Naive thymus-derived CD8-positive, alpha-beta T cell (primary cell): ENCODE measurements around the gene SPSB1. TPM values are rescaled to one million over a fixed set of nuclear protein-coding genes. Genes with fewer than 3 reads are reported as not detected.

Source experiments
- ATAC-seq, 2 donors: fragments of 150-1000 bp; cut with Tn5 transposase in 1 of 2; sonication (Bioruptor Pico), chemical (Tn5 transposase) in 1 of 2; 1 replicate in 1 of 2; 2 replicates in 1 of 2; pipeline ENCODE4 v1.10.0; 2021; ENCODE audit warnings: mild to moderate bottlenecking in 2 of 2, moderate library complexity in 2 of 2
- POLR2A ChIA-PET: fragments of 350-600 bp; sonication (Branson Sonifier 250); formaldehyde crosslinking; loops from one replicate; lab custom pipeline; 2021; ENCODE audit warnings: antibody characterized with exemption; lab: Charles Lee
- DNase-seq, 10 donors: peaks; one replicate each; pipeline versions ENCODE4 v3.0.0 to v3.0.0-alpha.2; 2020 to 2022
- H3K27ac Mint-ChIP-seq, 10 donors: one replicate each; pipeline ENCODE4 v1.8.0; 2020 to 2022; ENCODE audit warnings: mild to moderate bottlenecking in 10 of 10, mixed read lengths in 10 of 10, moderate library complexity in 4 of 10, inconsistent platforms in 1 of 10
- H3K27me3 Mint-ChIP-seq, 5 donors: one replicate each; pipeline ENCODE4 v1.8.0; 2021 to 2022; ENCODE audit warnings: mixed read lengths in 5 of 5
- H3K36me3 Mint-ChIP-seq, 3 donors: one replicate each; pipeline ENCODE4 v1.8.0; 2020 to 2022; ENCODE audit warnings: mixed read lengths in 3 of 3, mild to moderate bottlenecking in 2 of 3, inconsistent platforms in 1 of 3
- H3K4me1 Mint-ChIP-seq, 4 donors: one replicate each; pipeline ENCODE4 v1.8.0; 2021 to 2022; ENCODE audit warnings: mixed read lengths in 4 of 4
- H3K4me3 Mint-ChIP-seq, 10 donors: one replicate each; pipeline ENCODE4 v1.8.0; 2020 to 2022; ENCODE audit warnings: mild to moderate bottlenecking in 10 of 10, mixed read lengths in 10 of 10, moderate library complexity in 6 of 10, inconsistent platforms in 1 of 10
- H3K9me3 Mint-ChIP-seq, 9 donors: one replicate each; pipeline ENCODE4 v1.8.0; 2020 to 2022; ENCODE audit warnings: mixed read lengths in 9 of 9, mild to moderate bottlenecking in 3 of 9, inconsistent platforms in 1 of 9, moderate library complexity in 1 of 9
- polyA plus RNA-seq, 3 donors: library from polyadenylated mRNA; unstranded; fragments of 300-500 nt; fragmentation: Illumina TruSeq; gene quantifications; one replicate each; pipeline ENCODE4 v1.2.3, GENCODE V29; 2021
- total RNA-seq, 8 experiments: library from RNA in 2 of 8; stranded (reverse) in 2 of 8; gene quantifications; one replicate each; pipeline ENCODE4 v1.2.3 and lab custom pipeline; 2021 to 2026

SPSB1 gene
- total and polyA plus RNA-seq, 5 experiments from 2014 or later = 0.44 to 1.7 (median 1.5) TPM

- peaks cover 15 to 59% (median 50%) of the 10 kb centered on the region in 4 donors for H3K4me1 Mint-ChIP-seq
- no peak for DNase-seq
- H3K27me3 Mint-ChIP-seq = peaks cover 0 to 4% (median 3%) of the 10 kb centered on the region in 5 donors
- H3K4me3 Mint-ChIP-seq = peak overlapping the region in 1 of 10 donors; percentile 14
- peaks cover 0 to 16% (median 3%) of the 10 kb centered on the region in 9 donors for H3K9me3 Mint-ChIP-seq
- H3K27ac Mint-ChIP-seq = peak overlapping the region in 4 of 10 donors; percentile 8 to 72 (median 36)
- ATAC-seq = no peak
- POLR2A ChIA-PET = no interaction called here
- H3K36me3 Mint-ChIP-seq = no peaks in the 10 kb centered on the region
Measured at GRCh38 chr1:9282696-9282955, 10.1 kb upstream of the SPSB1 start.

- Mint-ChIP-seq H3K27ac (peak overlapping the region in 4 of 10 donors; percentile 19 to 78 (median 40)), H3K4me1 (peaks cover 11 to 55% (median 45%) of the 10 kb centered on the region in 4 donors), H3K9me3 (peaks cover 0 to 22% (median 7%) of the 10 kb centered on the region in 9 donors), H3K27me3 (peaks cover 0 to 4% (median 2%) of the 10 kb centered on the region in 5 donors), H3K36me3 (peaks cover 0 to 4% (median 2%) of the 10 kb centered on the region in 3 donors), H3K4me3 (peak overlapping the region in 6 of 10 donors; percentile 26 to 49 (median 41))
- peak in 2 of 10 donors; percentile 43 to 44 for DNase-seq
- peak in 1 of 2 donors; percentile 59 for ATAC-seq
- POLR2A ChIA-PET = no interaction called here
Measured at GRCh38 chr1:9284061-9284460, 8.6 kb upstream of the SPSB1 start.

- no peak for ATAC-seq
- Mint-ChIP-seq H3K4me1 (peaks cover 2 to 41% (median 28%) of the 10 kb centered on the region in 4 donors), H3K36me3 (peaks cover 0 to 5% (median 2%) of the 10 kb centered on the region in 3 donors), H3K27ac (peak overlapping the region in 1 of 10 donors; percentile 70), H3K9me3 (peaks cover 0 to 22% (median 7%) of the 10 kb centered on the region in 9 donors), H3K4me3 (no peak overlapping the region), H3K27me3 (peaks cover 0 to 2% (median 0%) of the 10 kb centered on the region in 5 donors)
- DNase-seq = no peak
- POLR2A ChIA-PET = no interaction called here
Measured at GRCh38 chr1:9286556-9286955, 6.1 kb upstream of the SPSB1 start.

GRCh38 chr1:9289090-9289534 lies 3.6 kb upstream of the SPSB1 start:
- DNase-seq (peak; percentile 66 to 91 (median 81)), ATAC-seq (peak in 1 of 2 donors; percentile 24)
- Mint-ChIP-seq H3K27me3 (no peaks in the 10 kb centered on the region), H3K4me3 (no peak overlapping the region), H3K27ac (peak overlapping the region in 1 of 10 donors; percentile 69), H3K36me3 (peaks cover 0 to 5% (median 2%) of the 10 kb centered on the region in 3 donors), H3K4me1 (peaks cover 2 to 28% (median 12%) of the 10 kb centered on the region in 4 donors), H3K9me3 (peaks cover 0 to 19% (median 7%) of the 10 kb centered on the region in 9 donors)
- POLR2A ChIA-PET = interaction anchor here (0.6 to 1.7 kb wide), 4 partner anchors 167 to 1309 kb away, joined by 3 to 7 read pairs (median 4); no protein-coding TSS in a partner anchor

- H3K36me3 Mint-ChIP-seq = peaks cover 0 to 5% (median 2%) of the 10 kb centered on the region in 3 donors
- H3K9me3 Mint-ChIP-seq = peaks cover 0 to 15% (median 5%) of the 10 kb centered on the region in 9 donors
- POLR2A ChIA-PET = interaction anchor here (0.6 to 1.7 kb wide), 3 partner anchors 166 to 577 kb away, joined by 4 to 7 read pairs (median 5); no protein-coding TSS in a partner anchor
- H3K27me3 Mint-ChIP-seq = no peaks in the 10 kb centered on the region
- H3K27ac Mint-ChIP-seq = peak overlapping the region in 3 of 10 donors; percentile 7 to 62 (median 8)
- H3K4me1 Mint-ChIP-seq = peaks cover 0 to 20% (median 6%) of the 10 kb centered on the region in 4 donors
- no peak for DNase-seq
- ATAC-seq = no peak
- peak overlapping the region in 2 of 10 donors; percentile 14 to 15 for H3K4me3 Mint-ChIP-seq
Measured at GRCh38 chr1:9289711-9290485, 2.8 kb upstream of the SPSB1 start.

GRCh38 chr1:9291914-9292360 lies 757 bp upstream of the SPSB1 start:
- peaks cover 0 to 2% (median 0%) of the 10 kb centered on the region in 5 donors for H3K27me3 Mint-ChIP-seq
- H3K9me3 Mint-ChIP-seq = peaks cover 0 to 8% (median 4%) of the 10 kb centered on the region in 9 donors
- DNase-seq = no peak
- ATAC-seq = no peak
- H3K36me3 Mint-ChIP-seq = peaks cover 0 to 5% (median 2%) of the 10 kb centered on the region in 3 donors
- peaks cover 0 to 11% (median 8%) of the 10 kb centered on the region in 4 donors for H3K4me1 Mint-ChIP-seq
- peak overlapping the region in 3 of 10 donors; percentile 54 to 79 (median 60) for H3K27ac Mint-ChIP-seq
- peak overlapping the region; percentile 60 to 86 (median 68) for H3K4me3 Mint-ChIP-seq
- POLR2A ChIA-PET = interaction anchor here (0.8 to 1.0 kb wide), 2 partner anchors 168 to 204 kb away, joined by 3 read pairs; no protein-coding TSS in a partner anchor

- Mint-ChIP-seq H3K27ac (no peak overlapping the region), H3K4me1 (peaks cover 0 to 11% (median 8%) of the 10 kb centered on the region in 4 donors), H3K4me3 (no peak overlapping the region), H3K27me3 (peaks cover 0 to 5% (median 0%) of the 10 kb centered on the region in 5 donors), H3K36me3 (peaks cover 0 to 5% (median 2%) of the 10 kb centered on the region in 3 donors), H3K9me3 (peaks cover 0 to 5% (median 4%) of the 10 kb centered on the region in 9 donors)
- no peak for DNase-seq
- POLR2A ChIA-PET = no interaction called here
- no peak for ATAC-seq
Measured at GRCh38 chr1:9293241-9293532, 493 bp downstream of the SPSB1 start.

GRCh38 chr1:9293533-9294404 lies 1.1 kb downstream of the SPSB1 start:
- Mint-ChIP-seq H3K9me3 (peaks cover 0 to 4% (median 3%) of the 10 kb centered on the region in 9 donors), H3K4me3 (no peak overlapping the region), H3K4me1 (peaks cover 0 to 11% (median 8%) of the 10 kb centered on the region in 4 donors), H3K36me3 (peaks cover 0 to 4% (median 2%) of the 10 kb centered on the region in 3 donors), H3K27me3 (peaks cover 0 to 5% (median 0%) of the 10 kb centered on the region in 5 donors), H3K27ac (no peak overlapping the region)
- POLR2A ChIA-PET = no interaction called here
- ATAC-seq = peak; percentile 42 to 48
- DNase-seq = peak in 8 of 10 donors; percentile 15 to 42 (median 36)

GRCh38 chr1:9294405-9294773 lies 1.7 kb downstream of the SPSB1 start:
- peaks cover 0 to 11% (median 8%) of the 10 kb centered on the region in 4 donors for H3K4me1 Mint-ChIP-seq
- no peaks in the 10 kb centered on the region for H3K36me3 Mint-ChIP-seq
- H3K9me3 Mint-ChIP-seq = no peaks in the 10 kb centered on the region
- H3K4me3 Mint-ChIP-seq = no peak overlapping the region
- POLR2A ChIA-PET = no interaction called here
- DNase-seq = no peak
- ATAC-seq = no peak
- H3K27me3 Mint-ChIP-seq = peaks cover 0 to 5% (median 0%) of the 10 kb centered on the region in 5 donors
- no peak overlapping the region for H3K27ac Mint-ChIP-seq

GRCh38 chr1:9294910-9295636 lies 2.4 kb downstream of the SPSB1 start:
- Mint-ChIP-seq H3K27ac (no peak overlapping the region), H3K9me3 (no peaks in the 10 kb centered on the region), H3K4me3 (peak overlapping the region in 2 of 10 donors; percentile 32 to 54), H3K27me3 (peaks cover 0 to 5% (median 0%) of the 10 kb centered on the region in 5 donors), H3K36me3 (no peaks in the 10 kb centered on the region), H3K4me1 (peaks cover 0 to 6% (median 6%) of the 10 kb centered on the region in 4 donors)
- POLR2A ChIA-PET = interaction anchor here (0.7 kb wide), 1 partner anchor 14 kb away, joined by 3 read pairs; no protein-coding TSS in a partner anchor
- no peak for ATAC-seq
- DNase-seq = no peak

- H3K4me1 Mint-ChIP-seq = peaks cover 1 to 13% (median 8%) of the 10 kb centered on the region in 4 donors
- peaks cover 0 to 5% (median 0%) of the 10 kb centered on the region in 5 donors for H3K27me3 Mint-ChIP-seq
- H3K4me3 Mint-ChIP-seq = peak overlapping the region in 3 of 10 donors; percentile 14 to 50 (median 34)
- no peaks in the 10 kb centered on the region for H3K36me3 Mint-ChIP-seq
- no peaks in the 10 kb centered on the region for H3K9me3 Mint-ChIP-seq
- POLR2A ChIA-PET = no interaction called here
- no peak for DNase-seq
- no peak for ATAC-seq
- H3K27ac Mint-ChIP-seq = peak overlapping the region in 1 of 10 donors; percentile 43
Measured at GRCh38 chr1:9295884-9296283, 3.2 kb downstream of the SPSB1 start.
